GM18508 (cell line): ENCODE results near the gene GAD1.

ENCODE experiments used
- ATAC-seq: cut with Tn5 transposase; IDR thresholded peaks from one replicate; pipeline ENCODE4 v1.9.1; 2021; ENCODE audit warnings: moderate number of reproducible peaks; ENCODE audit not compliant: insufficient read depth, unreplicated experiment

Gene GAD1

GRCh38 chr2:170816504-170817092 is at the start of gene GAD1:
Gene GAD1 (plus strand): TSS chr2:170816887. CDS start chr2:170818592, 1,705 bp downstream.
- ATAC-seq: no peak

- no peak for ATAC-seq
Observed at GRCh38 chr2:170770008-170770605, 46.6 kb upstream of the GAD1 start, which contains the start of gene ERICH2. Gene ERICH2 (plus strand): TSS chr2:170770378. CDS start chr2:170770682, 304 bp downstream.

GRCh38 chr2:170770606-170771420 is 45.9 kb upstream of the GAD1 start:
- no peak for ATAC-seq

GRCh38 chr2:170771421-170771937 is 45.2 kb upstream of the GAD1 start:
- no peak for ATAC-seq

- no peak for ATAC-seq
Observed at GRCh38 chr2:170772295-170772694, 44.4 kb upstream of the GAD1 start.

GRCh38 chr2:170774074-170774473 is 42.6 kb upstream of the GAD1 start:
- no peak for ATAC-seq

GRCh38 chr2:170778900-170779299 is 37.8 kb upstream of the GAD1 start:
- no peak for ATAC-seq

GRCh38 chr2:170779304-170779703 is 37.4 kb upstream of the GAD1 start:
- no peak for ATAC-seq

GRCh38 chr2:170782673-170783072 is 34.0 kb upstream of the GAD1 start:
- ATAC-seq: no peak

GRCh38 chr2:170783549-170783948 is 33.1 kb upstream of the GAD1 start:
- no peak for ATAC-seq

GRCh38 chr2:170798996-170799395 is 17.7 kb upstream of the GAD1 start:
- ATAC-seq: no peak

- no peak for ATAC-seq
Observed at GRCh38 chr2:170806548-170806947, 10.1 kb upstream of the GAD1 start.

- ATAC-seq: no peak
Observed at GRCh38 chr2:170812710-170813600, 3.7 kb upstream of the GAD1 start.

- ATAC-seq: no peak
Observed at GRCh38 chr2:170813611-170814532, 2.8 kb upstream of the GAD1 start.

GRCh38 chr2:170814533-170815230 is 2.0 kb upstream of the GAD1 start:
- no peak for ATAC-seq

- ATAC-seq: no peak
Observed at GRCh38 chr2:170815311-170815710, 1.4 kb upstream of the GAD1 start.

- no peak for ATAC-seq
Observed at GRCh38 chr2:170815746-170816503, 762 bp upstream of the GAD1 start.
